Loucy (cell line): Measurements from ENCODE around the gene TMEM107.
A peak's percentile ranks its signal among the peaks of the same experiment; 100 is the strongest.

Experiments used
- H2AFZ ChIP-seq: fragments of 200-600 bp; sonication (generic); 2 replicates; pipeline ENCODE4 v1.6.0; 2016; ENCODE audit warnings: antibody characterized with exemption, mild to moderate bottlenecking, low read length, moderate library complexity
- H3F3A ChIP-seq: fragments of 200-600 bp; 2 replicates; pipeline ENCODE4 v1.6.0; 2016; ENCODE audit warnings: antibody characterized with exemption, low read depth, mild to moderate bottlenecking
- H3K27me3 ChIP-seq: fragments of 200-600 bp; sonication (generic); 2 replicates; pipeline ENCODE4 v1.6.1; 2014; ENCODE audit warnings: low read length, mild to moderate bottlenecking; ENCODE audit not compliant: insufficient read depth, poor library complexity, severe bottlenecking
- H3K36me3 ChIP-seq: fragments of 200-600 bp; sonication (generic); 2 replicates; pipeline ENCODE4 v1.6.1; 2016; ENCODE audit warnings: low read length; ENCODE audit not compliant: insufficient read depth
- H3K4me1 ChIP-seq: fragments of 200-600 bp; sonication (generic); 2 replicates; pipeline ENCODE4 v1.5.1; 2014; ENCODE audit warnings: low read length, mild to moderate bottlenecking; ENCODE audit not compliant: insufficient read depth, poor library complexity, severe bottlenecking
- H3K4me2 ChIP-seq: fragments of 200-600 bp; sonication (generic); 2 replicates; pipeline ENCODE4 v1.6.0; 2014; ENCODE audit warnings: antibody characterized with exemption, low read length, low read depth, mild to moderate bottlenecking; ENCODE audit not compliant: poor library complexity, severe bottlenecking
- H3K4me3 ChIP-seq: fragments of 200-600 bp; sonication (generic); 2 replicates; pipeline ENCODE4 v1.5.1; 2014; ENCODE audit warnings: low read length, mild to moderate bottlenecking, mixed read lengths; ENCODE audit not compliant: poor library complexity, severe bottlenecking
- H3K79me2 ChIP-seq: fragments of 200-600 bp; sonication (generic); 2 replicates; pipeline ENCODE4 v1.6.1; 2014; ENCODE audit warnings: low read length; ENCODE audit not compliant: insufficient read depth
- H3K9ac ChIP-seq: fragments of 200-600 bp; sonication (generic); 2 replicates; pipeline ENCODE4 v1.6.0; 2014; ENCODE audit warnings: mild to moderate bottlenecking, low read depth, low read length, moderate library complexity; ENCODE audit not compliant: poor library complexity, severe bottlenecking
- H3K9me2 ChIP-seq: fragments of 200-600 bp; sonication (generic); replicated peaks from 2 replicates; pipeline ENCODE4 v1.6.1; 2016; ENCODE audit warnings: low read depth, low read length, mixed read lengths
- H3K9me3 ChIP-seq: fragments of 200-600 bp; sonication (generic); 2 replicates; pipeline ENCODE4 v1.6.1; 2014; ENCODE audit warnings: mild to moderate bottlenecking, antibody characterized with exemption, low read length, low read depth; ENCODE audit not compliant: insufficient read depth
- H4K20me1 ChIP-seq: fragments of 200-600 bp; sonication (generic); 2 replicates; pipeline ENCODE4 v1.6.0; 2014; ENCODE audit warnings: antibody characterized with exemption, low read length, mild to moderate bottlenecking; ENCODE audit not compliant: insufficient read depth, poor library complexity, severe bottlenecking
- CTCF ChIP-seq: fragments of 200-600 bp; sonication (generic); conservative IDR thresholded peaks from 2 replicates; pipeline ENCODE4 v1.5.1; 2014; ENCODE audit warnings: mild to moderate bottlenecking, antibody characterized with exemption, low read length
- EZH2phosphoT487 ChIP-seq: fragments of 200-600 bp; IDR thresholded peaks from 2 replicates; pipeline ENCODE4 v1.6.1; 2018; ENCODE audit warnings: antibody characterized with exemption, mild to moderate bottlenecking, moderate library complexity, borderline replicate concordance

The TMEM107 gene

GRCh38 chr17:8222630-8223355 lies 46.6 kb upstream of the TMEM107 start:
- Histone ChIP-seq H3K4me3 (peak overlapping the region; percentile 87), H4K20me1 (no peaks in the 10 kb centered on the region), H3K9me3 (no peaks in the 10 kb centered on the region), H3K9me2 (no peaks in the 10 kb centered on the region), H3F3A (peaks cover 16% of the 10 kb centered on the region), H3K4me1 (peaks cover 8% of the 10 kb centered on the region), H3K9ac (peak overlapping the region; percentile 98), H3K27me3 (no peaks in the 10 kb centered on the region), H2AFZ (peak overlapping the region; percentile 92), H3K36me3 (peaks cover 7% of the 10 kb centered on the region; the same call in 1 of the 2 replicates), H3K79me2 (no peaks in the 10 kb centered on the region), H3K4me2 (peak overlapping the region; percentile 89)
- TF ChIP-seq CTCF (no peak), EZH2phosphoT487 (no peak)

- no peaks in the 10 kb centered on the region for H3K9me3 ChIP-seq
- peaks cover 16% of the 10 kb centered on the region for H3F3A ChIP-seq
- no peak for TF ChIP-seq EZH2phosphoT487
- H3K27me3 ChIP-seq = no peaks in the 10 kb centered on the region
- H3K4me3 ChIP-seq = peak overlapping the region; percentile 87
- peak overlapping the region; percentile 98 for H3K9ac ChIP-seq
- H3K79me2 ChIP-seq = no peaks in the 10 kb centered on the region
- H3K9me2 ChIP-seq = no peaks in the 10 kb centered on the region
- H4K20me1 ChIP-seq = no peaks in the 10 kb centered on the region
- H2AFZ ChIP-seq = no peak overlapping the region
- H3K4me2 ChIP-seq = peak overlapping the region; percentile 89
- peaks cover 3% of the 10 kb centered on the region; the same call in 1 of the 2 replicates for H3K36me3 ChIP-seq
- H3K4me1 ChIP-seq = peaks cover 8% of the 10 kb centered on the region
These were observed 46.1 kb upstream of the TMEM107 start for GRCh38 chr17:8222380-8222629.

GRCh38 chr17:8221663-8222379 lies 45.6 kb upstream of the TMEM107 start:
- H3K9me2 ChIP-seq = no peaks in the 10 kb centered on the region
- peak overlapping the region; percentile 89 for H3K4me2 ChIP-seq
- no peaks in the 10 kb centered on the region for H3K36me3 ChIP-seq
- no peaks in the 10 kb centered on the region for H3K27me3 ChIP-seq
- H3K9me3 ChIP-seq = no peaks in the 10 kb centered on the region
- H3K4me3 ChIP-seq = peak overlapping the region; percentile 87
- peaks cover 16% of the 10 kb centered on the region for H3F3A ChIP-seq
- peak overlapping the region; percentile 95 for H2AFZ ChIP-seq
- peaks cover 8% of the 10 kb centered on the region for H3K4me1 ChIP-seq
- TF ChIP-seq EZH2phosphoT487 (no peak), CTCF (no peak)
- no peaks in the 10 kb centered on the region for H4K20me1 ChIP-seq
- H3K9ac ChIP-seq = peak overlapping the region; percentile 98
- no peaks in the 10 kb centered on the region for H3K79me2 ChIP-seq
